Mucosa of rectum (tissue), 2 donors: ENCODE results near the gene LY6G5B.
A peak's percentile ranks its signal among the peaks of the same experiment; 100 is the strongest.

Experiments
- H3K27ac ChIP-seq, 2 donors: one replicate each; pipeline ENCODE4 v1.7.0; 2013; ENCODE audit warnings: inconsistent platforms in 2 of 2, low read depth in 2 of 2, low read length in 2 of 2
- H3K27me3 ChIP-seq, 2 donors: one replicate each; pipeline ENCODE4 v1.7.0; 2013; ENCODE audit warnings: low read length in 2 of 2; ENCODE audit not compliant: control insufficient read depth in 2 of 2, insufficient read depth in 2 of 2
- H3K36me3 ChIP-seq, 2 donors: one replicate each; pipeline ENCODE4 v1.7.0; 2013; ENCODE audit warnings: low read length in 2 of 2; ENCODE audit not compliant: control insufficient read depth in 2 of 2, insufficient read depth in 2 of 2
- H3K4me1 ChIP-seq, 2 donors: one replicate each; pipeline ENCODE4 v1.7.0; 2013; ENCODE audit warnings: low read length in 2 of 2, mild to moderate bottlenecking in 1 of 2; ENCODE audit not compliant: control insufficient read depth in 2 of 2, insufficient read depth in 2 of 2
- H3K4me3 ChIP-seq, 2 donors: one replicate each; pipeline ENCODE4 v1.7.0; 2013; ENCODE audit warnings: low read length in 2 of 2
- H3K9ac ChIP-seq, 2 donors: one replicate each; pipeline ENCODE4 v1.7.0; 2013; ENCODE audit warnings: low read length in 2 of 2, low read depth in 1 of 2, mild to moderate bottlenecking in 1 of 2
- H3K9me3 ChIP-seq, 2 donors: one replicate each; pipeline ENCODE4 v1.7.0; 2013; ENCODE audit warnings: low read length in 2 of 2; ENCODE audit not compliant: control insufficient read depth in 2 of 2
- donor health status: healthy.
- donor health status: Normal muscosa, but diverticular disease.

Gene LY6G5B

DNA sequence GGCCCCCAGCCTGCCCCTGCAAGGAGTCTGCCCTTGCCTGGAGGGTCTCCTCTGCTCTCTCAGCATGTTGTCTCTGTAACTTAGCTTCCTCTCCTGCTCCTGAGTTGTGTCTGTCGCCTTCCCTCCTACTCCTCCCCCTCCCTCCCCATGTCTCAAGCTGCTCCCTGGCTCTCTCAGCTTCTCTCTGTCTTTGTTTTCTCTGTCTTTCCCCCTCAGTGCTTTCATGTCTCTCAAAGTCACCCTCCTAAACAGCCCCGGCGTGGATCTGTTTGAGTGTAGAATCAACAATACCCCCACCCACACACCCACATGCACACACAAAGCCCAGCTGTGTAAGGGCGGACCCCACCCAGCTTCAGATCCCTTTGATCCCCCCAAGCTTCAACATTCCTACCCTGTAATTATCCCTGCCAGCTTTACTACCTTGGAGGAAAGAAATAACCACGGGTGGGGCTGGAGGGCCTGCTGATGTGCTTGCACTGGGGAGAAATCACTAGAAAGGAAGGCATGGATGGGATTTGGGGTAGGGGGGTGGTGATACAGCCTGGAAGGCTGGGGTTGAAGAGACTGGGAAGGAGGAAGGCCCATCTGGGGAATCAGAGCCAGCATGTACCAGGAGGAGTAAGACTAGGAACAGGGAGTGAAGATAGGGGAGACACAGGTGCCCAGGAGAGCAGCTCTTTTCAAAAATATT, 44.4 kb downstream of the LY6G5B start:
- H3K4me1 ChIP-seq: peaks cover 29 to 57% of the 10 kb centered on the region in 2 donors

DNA sequence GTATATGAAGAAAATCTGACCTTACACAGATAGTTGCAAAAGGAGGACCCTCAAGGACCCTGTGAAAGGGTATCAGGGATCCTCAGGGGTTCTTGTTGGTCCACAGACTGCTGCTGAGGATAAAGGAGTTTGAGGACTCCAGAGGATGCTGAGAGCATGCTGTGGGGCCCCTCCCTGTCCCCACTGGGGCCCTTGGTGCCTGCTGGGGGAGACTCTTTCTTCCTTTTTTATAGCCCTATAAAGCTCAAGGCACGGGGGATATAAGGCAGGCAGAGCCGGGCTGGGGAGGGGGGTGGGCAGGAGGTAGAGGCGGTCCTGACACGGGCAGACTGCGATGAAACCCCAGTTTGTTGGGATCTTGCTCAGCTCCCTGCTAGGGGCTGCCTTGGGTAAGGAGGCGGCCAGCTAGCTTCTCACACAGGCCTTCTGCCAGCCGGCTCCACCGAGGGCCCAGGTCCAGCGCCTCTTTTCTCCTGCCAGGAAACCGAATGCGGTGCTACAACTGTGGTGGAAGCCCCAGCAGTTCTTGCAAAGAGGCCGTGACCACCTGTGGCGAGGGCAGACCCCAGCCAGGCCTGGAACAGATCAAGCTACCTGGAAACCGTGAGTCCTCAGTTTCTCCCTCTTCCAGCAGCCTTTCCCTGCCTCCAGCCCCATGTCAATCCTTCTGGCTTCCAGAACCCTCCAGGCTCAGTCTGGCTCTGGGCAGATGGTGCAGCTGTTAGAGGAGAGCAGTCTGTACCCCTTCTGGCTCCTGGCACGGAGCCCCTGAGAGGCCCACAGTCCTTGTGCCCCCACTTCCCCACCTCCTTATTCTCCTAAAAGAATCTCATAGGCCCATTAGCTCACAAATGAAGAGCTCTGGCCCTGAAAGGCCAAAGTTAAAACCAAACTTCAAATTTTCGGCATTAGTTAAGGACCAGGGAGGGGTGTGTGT, 45.5 kb downstream of the LY6G5B start, which contains the start of gene LY6G6D:
LY6G6D (plus strand) TSS at position 327 of the 937 bp plus-strand sequence; CDS start at position 335, 8 bp downstream.
- Histone ChIP-seq H3K4me3 (no peak within 1 kb of the TSS), H3K27ac (peak within 1 kb of the TSS; percentile 61 to 65), H3K36me3 (no peaks in the 10 kb centered on the region), H3K27me3 (no peaks in the 10 kb centered on the region), H3K9me3 (no peaks in the 10 kb centered on the region), H3K4me1 (peaks cover 29 to 64% of the 10 kb centered on the region in 2 donors), H3K9ac (peak within 1 kb of the TSS in 1 of 2 donors; percentile 36)

More for the DNA sequence above, 44.4 kb downstream of the LY6G5B start:
- H3K9me3 ChIP-seq: no peaks in the 10 kb centered on the region
- H3K27me3 ChIP-seq: no peaks in the 10 kb centered on the region
- H3K27ac ChIP-seq: peak overlapping the region; percentile 61 to 65
- no peaks in the 10 kb centered on the region for H3K36me3 ChIP-seq
- no peak overlapping the region for H3K4me3 ChIP-seq
- peak overlapping the region in 1 of 2 donors; percentile 36 for H3K9ac ChIP-seq

DNA sequence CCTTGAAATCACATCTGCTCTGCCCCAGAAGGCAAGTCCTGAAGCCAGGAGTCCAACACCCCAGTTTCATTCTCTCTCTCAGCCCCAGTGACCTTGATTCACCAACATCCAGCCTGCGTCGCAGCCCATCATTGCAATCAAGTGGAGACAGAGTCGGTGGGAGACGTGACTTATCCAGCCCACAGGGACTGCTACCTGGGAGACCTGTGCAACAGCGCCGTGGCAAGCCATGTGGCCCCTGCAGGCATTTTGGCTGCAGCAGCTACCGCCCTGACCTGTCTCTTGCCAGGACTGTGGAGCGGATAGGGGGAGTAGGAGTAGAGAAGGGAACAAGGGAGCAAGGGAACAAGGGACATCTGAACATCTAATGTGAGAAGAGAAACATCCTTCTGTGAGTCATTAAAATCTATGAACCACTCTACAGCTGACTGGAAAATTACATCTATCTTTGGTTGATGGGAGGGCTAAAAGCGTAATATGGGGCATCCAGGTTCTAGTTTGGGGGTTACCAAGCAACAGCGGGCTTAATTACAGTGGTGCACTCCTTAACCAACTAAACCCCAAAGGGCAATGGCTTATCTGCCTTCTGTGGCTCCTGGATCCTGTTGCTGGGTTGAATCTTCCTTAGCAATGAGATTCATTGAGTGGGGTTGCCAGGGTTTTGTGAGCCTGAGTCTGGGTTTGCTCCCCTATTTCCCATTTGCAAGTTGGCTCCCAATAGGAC, 47.9 kb downstream of the LY6G5B start:
- no peaks in the 10 kb centered on the region for H3K27me3 ChIP-seq
- H3K9ac ChIP-seq: no peak overlapping the region
- no peak overlapping the region for H3K4me3 ChIP-seq
- H3K4me1 ChIP-seq: peaks cover 21 to 52% of the 10 kb centered on the region in 2 donors
- peak overlapping the region; percentile 49 to 59 for H3K27ac ChIP-seq
- H3K9me3 ChIP-seq: no peaks in the 10 kb centered on the region
- H3K36me3 ChIP-seq: no peaks in the 10 kb centered on the region

DNA sequence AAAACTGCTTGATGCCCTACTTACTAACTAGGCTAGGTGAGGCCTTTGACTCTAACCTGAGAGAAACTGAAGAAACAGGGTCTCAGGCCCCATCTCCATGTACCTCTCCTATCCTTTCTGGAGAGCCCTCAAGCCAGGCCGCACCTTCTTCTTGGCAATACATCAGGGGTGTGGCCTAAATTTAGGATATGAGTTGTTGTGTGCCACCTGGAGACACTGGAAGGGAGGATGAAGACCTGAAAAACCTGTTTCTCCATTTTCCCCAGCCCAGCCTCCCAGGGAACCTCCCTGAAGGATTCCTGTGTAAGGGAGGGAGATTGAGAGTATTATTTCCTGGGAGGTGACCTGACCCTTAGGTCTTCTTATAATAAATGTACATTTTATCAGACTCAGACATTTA, 48.5 kb downstream of the LY6G5B start:
- Histone ChIP-seq H3K27ac (peak overlapping the region; percentile 74 to 80), H3K27me3 (no peaks in the 10 kb centered on the region), H3K9ac (no peak overlapping the region), H3K4me1 (peaks cover 21 to 50% of the 10 kb centered on the region in 2 donors), H3K9me3 (no peaks in the 10 kb centered on the region), H3K36me3 (no peaks in the 10 kb centered on the region), H3K4me3 (no peak overlapping the region)

- H3K36me3 ChIP-seq: no peaks in the 10 kb centered on the region
- no peak overlapping the region for H3K4me3 ChIP-seq
- peaks cover 16 to 43% of the 10 kb centered on the region in 2 donors for H3K4me1 ChIP-seq
- peak overlapping the region; percentile 74 to 80 for H3K27ac ChIP-seq
- H3K9me3 ChIP-seq: no peaks in the 10 kb centered on the region
- H3K9ac ChIP-seq: peak overlapping the region in 1 of 2 donors; percentile 41
- H3K27me3 ChIP-seq: no peaks in the 10 kb centered on the region
Measured at GRCh38 chr6:31719001-31719400, 49.2 kb downstream of the LY6G5B start.

- no peak overlapping the region for H3K27ac ChIP-seq
- H3K4me3 ChIP-seq: no peak overlapping the region
- no peaks in the 10 kb centered on the region for H3K9me3 ChIP-seq
- H3K4me1 ChIP-seq: peaks cover 11 to 32% of the 10 kb centered on the region in 2 donors
- no peak overlapping the region for H3K9ac ChIP-seq
- no peaks in the 10 kb centered on the region for H3K27me3 ChIP-seq
- H3K36me3 ChIP-seq: no peaks in the 10 kb centered on the region
Measured at GRCh38 chr6:31720196-31720770, 50.5 kb downstream of the LY6G5B start.

DNA sequence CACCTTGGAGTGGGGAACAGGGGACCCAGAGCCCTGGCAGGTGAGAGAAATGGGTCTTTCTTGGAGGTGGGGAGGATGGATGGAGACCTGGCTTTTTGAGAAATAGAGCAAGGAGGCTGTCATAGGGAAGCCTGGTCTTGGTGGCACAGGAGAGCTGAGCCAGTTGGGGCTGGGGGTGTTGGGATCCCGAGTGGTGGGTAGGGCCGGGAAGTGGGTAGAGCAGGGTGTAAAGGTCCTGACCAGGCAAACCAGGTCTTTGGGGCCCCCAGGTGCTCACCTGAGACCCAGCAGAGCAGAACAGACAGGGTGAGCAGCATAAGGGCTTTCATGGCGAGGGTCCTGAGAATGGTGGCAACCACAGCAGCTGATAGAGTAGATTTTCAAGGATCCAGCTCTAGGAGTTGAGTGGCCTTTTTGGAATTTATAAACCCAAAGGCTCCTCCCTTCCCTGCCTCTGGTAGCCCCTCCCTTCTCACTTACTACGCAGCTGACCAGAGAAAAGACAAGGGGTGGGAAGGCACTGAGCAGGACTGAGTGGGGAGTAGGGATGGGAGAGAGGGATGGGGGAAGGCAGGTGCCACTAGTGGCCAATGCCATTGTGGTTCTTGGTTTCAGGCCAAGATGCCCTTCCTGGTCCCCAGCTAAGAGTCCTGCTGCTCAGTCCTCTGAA, 51.7 kb downstream of the LY6G5B start, which contains the start of gene LY6G6C:
LY6G6C (minus strand) TSS at position 396 of the 670 bp plus-strand sequence; CDS start at position 329, 67 bp downstream.
- no peak within 1 kb of the TSS for H3K9ac ChIP-seq
- H3K9me3 ChIP-seq: no peaks in the 10 kb centered on the region
- peaks cover 3 to 6% of the 10 kb centered on the region in 2 donors for H3K36me3 ChIP-seq
- H3K4me3 ChIP-seq: no peak within 1 kb of the TSS
- no peak within 1 kb of the TSS for H3K27ac ChIP-seq
- peaks cover 14 to 39% of the 10 kb centered on the region in 2 donors for H3K4me1 ChIP-seq
- H3K27me3 ChIP-seq: no peaks in the 10 kb centered on the region

DNA sequence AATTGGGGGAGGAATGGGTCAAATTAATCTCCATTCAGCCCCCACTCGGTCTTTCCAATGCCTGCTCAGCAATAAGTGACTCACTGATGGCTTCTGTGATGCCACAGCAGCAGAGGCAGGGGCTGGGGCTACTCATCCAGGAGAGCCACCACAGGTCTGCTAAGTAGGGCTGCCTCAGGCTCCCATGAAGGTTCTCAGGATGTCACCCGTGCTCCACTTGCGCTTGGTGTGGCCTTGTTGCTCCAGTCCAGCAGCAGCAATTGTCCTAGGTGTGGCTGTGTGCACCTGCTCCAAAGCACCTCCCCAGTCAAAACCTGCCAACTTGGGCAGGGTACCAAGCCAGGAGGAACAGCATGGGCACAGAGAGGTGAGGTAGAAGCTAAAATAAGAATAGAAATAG, 52.4 kb downstream of the LY6G5B start:
- H3K27ac ChIP-seq: no peak overlapping the region
- H3K9me3 ChIP-seq: no peaks in the 10 kb centered on the region

More for the DNA sequence above, 52.4 kb downstream of the LY6G5B start:
- Histone ChIP-seq H3K4me3 (no peak overlapping the region), H3K36me3 (peaks cover 8 to 10% of the 10 kb centered on the region in 2 donors), H3K9ac (no peak overlapping the region), H3K4me1 (peaks cover 20 to 45% of the 10 kb centered on the region in 2 donors), H3K27me3 (no peaks in the 10 kb centered on the region)
